Measurements from ENCODE around the gene FARP1. TPM values are rescaled to one million over a fixed set of nuclear protein-coding genes. Genes with fewer than 3 reads are reported as not detected.

The FARP1 gene
- total RNA-seq, 2 experiments from 2014 or later, result 0.21 to 0.48 TPM

DNA sequence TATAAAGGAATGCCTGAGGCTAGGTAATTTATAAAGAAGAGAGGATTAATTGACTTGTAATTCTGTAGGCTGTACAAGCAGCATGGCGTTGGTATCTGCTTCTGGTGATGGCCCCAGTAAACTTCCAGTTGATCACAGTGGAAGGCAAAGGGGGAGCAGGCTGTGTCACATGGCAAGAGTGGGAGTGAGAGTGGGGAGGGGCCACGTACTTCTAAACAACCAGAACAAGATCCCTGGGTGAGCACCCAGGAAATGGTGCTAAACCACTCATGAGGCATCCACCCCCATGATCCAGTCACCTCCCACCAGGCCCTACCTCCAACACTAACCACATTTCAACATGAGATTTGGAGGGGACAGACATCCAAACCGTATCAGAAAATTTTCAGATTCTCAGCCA is 37.2 kb downstream of the FARP1 start:
- H3K4me3 Mint-ChIP-seq, result no peak overlapping the region

DNA sequence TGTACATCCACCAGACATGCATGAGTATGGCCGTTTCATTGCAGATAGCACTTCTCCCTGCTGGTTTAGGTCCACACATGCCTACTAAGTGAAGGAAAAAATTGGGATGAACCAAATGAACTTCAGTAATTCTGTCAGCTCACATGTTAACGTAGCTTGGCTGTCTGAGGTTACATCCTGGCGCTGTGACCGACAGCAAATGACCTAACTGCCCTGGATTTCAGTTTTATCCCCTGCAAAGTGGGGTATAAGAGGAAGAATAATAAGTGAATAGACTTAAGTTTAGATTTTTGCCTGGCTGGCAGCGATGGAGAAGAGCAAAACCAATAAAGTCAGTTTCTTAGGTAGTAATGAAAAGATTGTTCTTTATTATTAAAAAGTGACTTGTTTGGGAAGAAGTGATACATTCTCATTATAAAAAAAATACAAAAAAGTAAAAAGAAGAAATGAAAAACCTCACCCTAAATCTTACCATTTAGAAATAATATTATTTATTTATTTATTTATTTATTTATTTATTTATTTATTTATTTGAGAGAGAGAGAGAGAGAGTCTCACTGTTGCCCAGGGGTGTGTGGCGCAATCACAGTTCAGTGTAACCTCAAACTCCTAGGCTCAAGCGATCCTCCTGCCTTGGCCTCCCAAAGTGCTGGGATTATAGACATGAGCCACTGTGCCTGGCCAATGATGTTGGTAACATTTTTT is 38.4 kb downstream of the FARP1 start:
- Mint-ChIP-seq H3K36me3 (no peaks in the 10 kb centered on the region), H3K27ac (no peak overlapping the region), H3K4me1 (no peaks in the 10 kb centered on the region), H3K27me3 (peaks cover 7% of the 10 kb centered on the region), H3K4me3 (no peak overlapping the region), H3K9me3 (no peaks in the 10 kb centered on the region)
- no peak for DNase-seq

More for the DNA sequence above, 37.2 kb downstream of the FARP1 start:
- Mint-ChIP-seq H3K36me3 (no peaks in the 10 kb centered on the region), H3K27ac (no peak overlapping the region), H3K27me3 (peaks cover 7% of the 10 kb centered on the region), H3K9me3 (no peaks in the 10 kb centered on the region), H3K4me1 (no peaks in the 10 kb centered on the region)
- DNase-seq, result no peak

DNA sequence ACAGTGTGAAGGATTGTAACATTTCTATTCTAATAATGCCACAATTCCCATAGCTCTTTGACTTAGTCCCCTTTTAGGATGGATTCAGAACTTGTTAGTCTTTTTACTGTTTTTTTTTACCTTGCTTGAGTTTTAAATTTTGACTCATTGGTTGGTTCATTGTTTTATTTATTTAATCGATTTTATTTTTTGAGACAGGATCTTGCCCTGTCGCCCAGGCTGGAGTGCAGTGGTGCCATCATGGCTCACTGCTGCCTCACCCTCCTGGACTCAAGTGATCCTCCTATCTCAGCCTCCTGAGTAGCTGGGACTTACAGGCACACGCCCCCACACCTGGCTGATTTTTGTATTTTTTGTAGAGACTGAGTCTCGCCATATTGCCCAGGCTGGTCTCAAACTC is 39.3 kb downstream of the FARP1 start:
- no peak overlapping the region for H3K27ac Mint-ChIP-seq

DNA sequence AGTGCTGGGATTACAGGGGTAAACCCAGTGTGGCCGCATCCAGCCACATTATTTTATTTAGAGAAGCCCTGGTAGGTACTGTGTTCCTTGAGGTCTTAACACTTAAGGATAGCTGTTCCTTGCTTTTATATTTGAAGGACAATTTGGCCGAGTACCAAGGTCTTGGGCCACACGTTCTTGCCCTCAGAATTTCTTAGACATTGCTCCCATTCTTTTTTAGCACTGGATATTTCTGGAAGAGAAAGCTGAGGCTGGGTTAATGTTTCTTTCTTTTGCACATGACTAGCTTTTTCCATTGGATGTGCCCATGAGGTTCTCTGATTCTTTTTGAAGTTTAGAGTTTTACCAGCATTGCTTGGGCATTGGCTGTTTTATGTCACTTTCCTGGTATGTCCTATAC is 39.7 kb downstream of the FARP1 start:
- DNase-seq, result no peak
- Mint-ChIP-seq H3K4me1 (no peaks in the 10 kb centered on the region), H3K27ac (no peak overlapping the region), H3K36me3 (no peaks in the 10 kb centered on the region), H3K9me3 (no peaks in the 10 kb centered on the region), H3K27me3 (peaks cover 7% of the 10 kb centered on the region), H3K4me3 (no peak overlapping the region)

More for the DNA sequence above, 39.3 kb downstream of the FARP1 start:
- Mint-ChIP-seq H3K9me3 (no peaks in the 10 kb centered on the region), H3K4me3 (no peak overlapping the region), H3K27me3 (peaks cover 7% of the 10 kb centered on the region), H3K4me1 (no peaks in the 10 kb centered on the region), H3K36me3 (no peaks in the 10 kb centered on the region)
- no peak for DNase-seq

DNA sequence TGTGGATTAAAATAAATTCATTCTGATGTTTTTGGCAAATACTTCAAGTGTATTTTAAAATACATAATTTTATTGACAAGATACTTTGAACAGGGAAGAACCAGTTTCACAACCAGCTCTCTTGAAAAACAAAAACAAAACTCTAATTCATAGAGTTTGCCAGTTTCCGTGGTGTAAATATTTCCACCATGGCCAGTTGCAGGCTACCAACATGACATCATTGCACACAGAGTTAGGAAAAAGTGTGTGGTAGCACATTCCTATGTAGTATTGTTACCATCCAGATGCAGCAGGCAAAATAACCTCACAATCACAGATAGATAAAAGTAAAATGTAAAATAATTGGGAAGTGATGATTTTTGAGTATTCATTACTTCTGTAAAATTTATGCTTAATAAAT is 41.9 kb downstream of the FARP1 start:
- Mint-ChIP-seq H3K27me3 (peaks cover 7% of the 10 kb centered on the region), H3K4me3 (no peak overlapping the region), H3K36me3 (no peaks in the 10 kb centered on the region), H3K9me3 (no peaks in the 10 kb centered on the region), H3K4me1 (no peaks in the 10 kb centered on the region), H3K27ac (no peak overlapping the region)
- DNase-seq, result no peak

DNA sequence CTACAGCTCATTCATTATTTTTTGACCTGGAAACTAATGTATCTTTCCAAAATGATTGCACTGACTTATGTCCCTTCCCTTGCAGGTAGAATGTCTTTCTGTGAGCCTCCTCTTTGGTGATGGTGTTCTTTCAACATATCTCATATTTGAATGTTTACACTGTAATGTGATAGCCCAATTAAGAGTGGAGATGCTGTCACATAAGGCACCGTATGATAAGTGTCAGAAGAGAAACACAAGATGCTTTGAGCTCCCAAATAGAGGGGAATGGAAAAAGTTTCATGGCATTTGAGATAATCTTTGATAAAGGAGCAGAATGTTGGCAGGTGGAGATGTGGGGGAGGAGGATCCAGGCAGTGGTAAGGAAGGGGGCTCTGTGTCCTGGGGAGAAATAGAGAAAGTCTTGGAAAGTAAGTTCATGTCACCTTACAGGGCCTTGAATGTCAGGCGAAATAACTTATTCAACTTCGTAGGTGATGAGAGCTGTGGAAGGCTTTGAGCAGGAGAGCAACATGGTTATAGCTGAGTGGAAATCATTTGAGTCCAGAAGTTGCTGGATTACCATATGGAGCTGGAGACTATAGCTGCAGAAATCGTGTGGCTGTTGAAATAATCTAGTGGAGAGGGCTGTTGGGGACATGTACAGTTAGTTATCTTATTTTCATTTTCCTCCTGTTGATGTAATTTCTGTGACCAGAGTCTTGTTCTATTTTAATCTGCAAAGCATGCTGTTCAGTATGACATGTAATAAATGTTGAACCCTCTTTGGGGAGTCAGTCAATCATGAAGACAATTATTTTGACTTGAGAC is 44.5 kb downstream of the FARP1 start:
- Mint-ChIP-seq H3K4me1 (no peaks in the 10 kb centered on the region), H3K9me3 (no peaks in the 10 kb centered on the region), H3K27ac (no peak overlapping the region), H3K36me3 (no peaks in the 10 kb centered on the region), H3K27me3 (peaks cover 3% of the 10 kb centered on the region), H3K4me3 (no peak overlapping the region)
- DNase-seq, result no peak

DNA sequence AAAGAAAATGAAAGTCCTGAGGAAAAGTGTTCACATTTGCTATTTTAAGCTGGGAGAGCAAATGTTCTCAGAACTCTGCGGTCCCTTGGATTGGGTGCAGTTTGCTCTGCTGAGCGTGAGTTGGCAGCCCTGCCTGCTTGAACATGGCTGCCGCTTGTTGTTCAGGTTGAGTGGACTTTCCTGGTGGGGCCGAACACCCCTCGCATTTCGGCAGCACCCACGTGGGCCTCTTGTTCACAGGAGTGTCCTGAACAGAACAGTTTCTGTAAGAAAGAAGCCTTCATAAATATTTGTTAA is 45.0 kb downstream of the FARP1 start:
- Mint-ChIP-seq H3K27ac (no peak overlapping the region), H3K4me3 (no peak overlapping the region), H3K27me3 (peaks cover 3% of the 10 kb centered on the region), H3K36me3 (no peaks in the 10 kb centered on the region), H3K4me1 (no peaks in the 10 kb centered on the region), H3K9me3 (no peaks in the 10 kb centered on the region)
- no peak for DNase-seq

DNA sequence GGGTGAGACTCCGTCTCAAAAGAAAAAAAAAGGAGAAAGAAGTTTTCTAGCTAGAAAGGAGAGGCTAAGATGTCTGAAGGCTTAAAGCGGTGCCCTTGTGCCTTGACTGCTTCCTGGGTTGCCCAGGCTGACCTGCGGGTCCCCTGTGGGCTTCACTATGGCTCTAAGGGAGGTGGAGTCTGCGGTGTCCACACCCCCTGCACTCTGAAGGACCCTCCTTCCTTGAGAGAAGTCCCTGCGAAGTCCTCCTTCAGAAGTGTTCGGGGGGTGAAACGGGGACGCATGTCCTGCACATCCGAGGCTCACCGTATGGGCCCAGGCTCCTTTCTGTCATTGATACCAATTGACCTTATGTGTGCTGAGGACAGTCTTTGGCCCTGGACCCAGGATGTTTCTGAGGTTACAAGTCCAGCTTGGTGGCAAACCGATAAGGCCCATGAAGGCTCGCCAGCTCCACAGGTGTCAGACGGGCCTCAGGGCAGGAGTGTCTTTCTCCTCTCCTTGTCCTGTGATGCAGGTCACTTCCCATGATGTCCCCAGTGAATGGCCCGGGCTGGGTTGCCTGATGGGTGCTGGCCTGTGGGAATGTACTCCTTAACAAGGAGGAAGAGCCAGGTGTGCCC is 45.8 kb downstream of the FARP1 start:
- no peak overlapping the region for H3K27ac Mint-ChIP-seq
- no peaks in the 10 kb centered on the region for H3K9me3 Mint-ChIP-seq
- H3K4me3 Mint-ChIP-seq, result no peak overlapping the region
- H3K36me3 Mint-ChIP-seq, result no peaks in the 10 kb centered on the region
- no peaks in the 10 kb centered on the region for H3K4me1 Mint-ChIP-seq
- peaks cover 2% of the 10 kb centered on the region for H3K27me3 Mint-ChIP-seq
- DNase-seq, result no peak

DNA sequence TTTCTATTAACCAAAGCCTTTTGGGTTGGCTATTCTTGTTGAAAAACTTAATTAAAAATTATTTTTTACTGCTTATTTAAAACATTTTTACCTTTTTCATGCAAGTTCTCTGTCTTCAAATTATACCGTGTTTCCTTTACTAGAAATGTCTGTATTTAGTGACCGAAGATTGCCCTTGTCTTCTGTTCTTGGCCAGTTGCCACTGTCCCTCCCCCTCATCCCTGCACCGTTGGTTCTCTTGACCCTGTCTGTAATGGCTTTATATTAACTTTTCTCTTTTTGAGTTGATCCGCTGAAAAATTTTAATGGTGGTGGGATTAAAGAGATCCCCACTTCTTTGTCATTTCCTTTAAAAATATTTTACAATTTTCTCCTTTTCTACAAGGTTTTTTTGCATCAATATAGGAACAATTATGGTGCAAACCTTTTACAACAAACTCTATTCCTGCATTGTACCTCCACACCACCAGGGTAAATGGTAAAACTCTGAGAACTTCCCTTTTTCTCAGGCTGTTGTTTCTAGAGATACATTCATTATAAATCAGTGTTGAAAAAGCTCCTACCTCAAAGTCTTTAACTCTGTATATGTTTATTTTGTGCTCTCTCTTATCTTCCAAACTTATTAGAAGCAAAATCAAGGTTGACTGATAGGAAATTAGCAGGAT is 47.1 kb downstream of the FARP1 start:
- no peaks in the 10 kb centered on the region for H3K36me3 Mint-ChIP-seq
- no peaks in the 10 kb centered on the region for H3K9me3 Mint-ChIP-seq
- H3K4me3 Mint-ChIP-seq, result no peak overlapping the region
- no peaks in the 10 kb centered on the region for H3K27me3 Mint-ChIP-seq
- no peak for DNase-seq
- no peak overlapping the region for H3K27ac Mint-ChIP-seq
- no peaks in the 10 kb centered on the region for H3K4me1 Mint-ChIP-seq

DNA sequence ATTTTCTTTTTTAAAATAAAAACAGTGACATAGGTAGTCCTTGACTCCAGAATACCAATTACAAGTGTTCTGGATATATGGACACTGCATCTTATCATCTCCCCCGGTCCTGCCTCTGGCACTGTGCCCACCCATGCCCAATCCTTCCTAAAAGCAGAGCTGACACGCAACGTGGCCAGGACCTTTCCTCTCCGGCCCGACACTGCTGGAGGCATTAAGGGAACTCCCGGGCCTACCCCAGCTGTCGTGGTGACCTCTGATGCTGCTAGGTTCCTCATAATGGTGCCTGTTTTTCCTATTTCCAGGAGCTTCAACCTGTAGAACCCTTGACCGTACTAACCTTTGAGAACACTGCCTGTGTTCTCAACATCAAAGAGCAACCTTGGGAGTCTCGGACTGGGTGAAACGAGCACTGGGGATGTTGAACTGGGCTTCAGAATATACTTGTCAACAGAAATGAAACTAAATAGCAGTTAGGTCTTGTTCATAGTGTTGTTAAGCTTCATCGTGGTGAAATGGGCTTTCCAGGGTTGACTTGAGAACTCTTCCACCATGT is 48.1 kb downstream of the FARP1 start:
- Mint-ChIP-seq H3K4me1 (no peaks in the 10 kb centered on the region), H3K9me3 (no peaks in the 10 kb centered on the region), H3K27ac (no peak overlapping the region), H3K36me3 (no peaks in the 10 kb centered on the region), H3K4me3 (no peak overlapping the region), H3K27me3 (no peaks in the 10 kb centered on the region)
- no peak for DNase-seq

DNA sequence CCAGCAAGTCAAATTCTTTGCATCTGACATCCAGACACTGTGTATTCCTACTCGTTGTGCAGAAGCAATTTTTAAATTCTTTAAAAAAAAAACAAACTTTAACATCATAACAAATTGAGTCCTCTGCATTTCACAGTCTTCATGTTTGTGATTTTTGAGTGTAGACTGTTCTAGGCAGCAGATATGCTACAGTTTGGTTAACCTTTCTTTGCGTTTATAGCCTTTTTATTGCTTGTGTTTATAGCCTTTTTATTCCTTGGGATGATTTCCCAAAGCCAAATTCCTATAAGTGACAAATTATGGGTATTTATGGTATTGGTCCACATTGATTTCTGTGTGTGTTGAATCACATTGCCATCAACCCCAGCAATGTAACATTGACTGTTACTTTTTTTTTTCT is 49.1 kb downstream of the FARP1 start:
- H3K4me1 Mint-ChIP-seq, result no peaks in the 10 kb centered on the region
- H3K9me3 Mint-ChIP-seq, result no peaks in the 10 kb centered on the region
- no peak overlapping the region for H3K27ac Mint-ChIP-seq
- H3K36me3 Mint-ChIP-seq, result no peaks in the 10 kb centered on the region
- DNase-seq, result no peak
- no peaks in the 10 kb centered on the region for H3K27me3 Mint-ChIP-seq
- H3K4me3 Mint-ChIP-seq, result no peak overlapping the region

DNA sequence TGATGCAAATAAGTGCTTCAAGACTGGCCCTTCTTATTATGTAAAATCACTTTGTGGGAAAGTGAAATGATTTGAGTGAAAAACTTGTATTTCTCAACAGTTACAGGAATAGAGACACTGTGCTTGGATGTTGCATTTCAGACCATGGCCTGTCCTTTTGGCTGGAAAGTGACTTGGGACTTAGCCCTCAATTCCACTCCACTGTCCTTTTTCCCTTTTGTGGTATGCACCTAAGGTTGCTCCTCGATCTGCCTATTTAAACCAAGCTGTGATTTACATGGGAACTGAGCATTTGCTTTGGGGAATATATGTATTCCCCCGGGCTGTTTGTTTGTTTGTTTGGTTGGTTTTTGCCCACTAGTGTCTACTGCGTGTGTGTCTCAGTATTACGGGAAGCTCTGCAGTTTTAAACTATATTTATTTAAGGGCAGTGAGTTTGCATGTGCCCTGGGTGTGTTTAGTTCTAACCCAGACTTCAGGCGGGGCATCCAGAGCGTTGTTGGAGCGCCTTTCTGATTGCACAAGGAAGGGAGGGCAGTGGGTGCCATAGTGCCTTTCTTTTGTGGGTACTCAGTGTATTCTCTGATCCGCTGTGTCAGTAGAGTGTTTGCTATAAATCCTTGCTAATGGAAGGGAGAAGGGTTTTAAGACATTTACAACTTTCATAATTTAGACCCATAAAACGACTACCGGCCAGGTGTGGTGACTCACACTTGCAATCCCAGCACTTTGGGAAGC is 52.3 kb downstream of the FARP1 start:
- Mint-ChIP-seq H3K9me3 (no peaks in the 10 kb centered on the region), H3K27ac (no peak overlapping the region), H3K27me3 (no peaks in the 10 kb centered on the region)

DNA sequence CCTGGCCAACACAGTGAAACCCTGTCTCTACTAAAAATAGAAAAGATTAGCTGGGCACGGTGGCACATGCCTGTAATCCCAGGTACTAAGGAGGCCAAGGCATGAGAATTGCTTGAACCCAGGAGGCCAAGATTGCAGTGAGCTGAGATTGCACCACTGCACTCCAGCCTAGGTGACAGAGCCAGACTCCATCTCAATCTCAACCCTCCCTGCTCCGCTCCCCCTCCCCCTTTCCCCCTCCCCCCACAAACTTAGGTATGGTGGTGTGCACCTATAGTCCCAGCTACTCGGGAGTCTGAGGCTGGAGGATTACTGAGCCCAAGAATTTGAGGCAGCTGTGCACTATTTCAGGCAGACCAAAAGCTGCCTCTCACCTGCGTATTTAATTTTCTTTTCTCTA is 55.8 kb downstream of the FARP1 start:
- no peak overlapping the region for H3K27ac Mint-ChIP-seq
- H3K4me3 Mint-ChIP-seq, result no peak overlapping the region
- no peaks in the 10 kb centered on the region for H3K36me3 Mint-ChIP-seq
- no peak for DNase-seq
- no peaks in the 10 kb centered on the region for H3K9me3 Mint-ChIP-seq
- H3K27me3 Mint-ChIP-seq, result no peaks in the 10 kb centered on the region
- H3K4me1 Mint-ChIP-seq, result no peaks in the 10 kb centered on the region

More for the DNA sequence above, 52.3 kb downstream of the FARP1 start:
- Mint-ChIP-seq H3K4me1 (no peaks in the 10 kb centered on the region), H3K4me3 (no peak overlapping the region), H3K36me3 (no peaks in the 10 kb centered on the region)
- DNase-seq, result no peak

DNA sequence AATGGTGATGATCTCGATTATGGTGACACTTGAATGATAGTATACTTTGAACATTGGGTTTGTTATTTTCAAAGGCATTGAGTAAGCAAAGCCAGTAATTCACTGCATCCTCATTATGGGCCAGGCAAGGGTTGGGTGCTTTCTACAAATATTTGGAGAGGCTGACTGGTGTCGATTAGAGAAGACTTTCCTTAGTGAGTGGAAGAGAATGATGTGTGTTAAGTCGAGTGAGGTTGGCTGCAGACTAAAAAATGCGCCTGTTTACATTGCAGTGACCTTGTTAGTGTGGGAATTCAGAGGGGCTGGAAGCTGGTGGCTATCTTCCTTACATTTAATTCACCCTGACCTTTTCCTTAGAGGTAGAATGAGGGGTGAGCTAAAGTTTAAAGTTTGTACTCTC is 56.6 kb downstream of the FARP1 start:
- no peaks in the 10 kb centered on the region for H3K27me3 Mint-ChIP-seq
- no peaks in the 10 kb centered on the region for H3K9me3 Mint-ChIP-seq
- no peaks in the 10 kb centered on the region for H3K36me3 Mint-ChIP-seq
- no peak for DNase-seq
- no peak overlapping the region for H3K27ac Mint-ChIP-seq
- H3K4me3 Mint-ChIP-seq, result no peak overlapping the region
- H3K4me1 Mint-ChIP-seq, result no peaks in the 10 kb centered on the region

Measured in activated naive CD8-positive, alpha-beta T cell treated with anti-CD3 and anti-CD28 coated beads for 36 hours (primary cell).